ENCODE data around the gene DDR2.

GRCh38 chr1:162661336-162661735 is 29.1 kb downstream of the DDR2 start:
- TF ChIP-seq CTCF (IDR thresholded peaks at IDR 0.05) (no peak), POLR2A (IDR thresholded peaks at IDR 0.05) (no peak)
